Astrocyte of the cerebellum (primary cell): ENCODE measurements around the gene ZCCHC2.

Experiments
- DNase-seq: peaks from one replicate; pipeline ENCODE4 v3.0.0-alpha.2; 2011; ENCODE audit warnings: low read depth
- H3K4me3 ChIP-seq: 2 replicates; pipeline ENCODE4 v1.5.1; 2011; ENCODE audit warnings: mild to moderate bottlenecking, low read depth, low read length, moderate library complexity
- in situ Hi-C: cut with HindIII; loops from 2 replicates; pipeline ENCODE4 v1.10.0; 2017; ENCODE audit warnings: low sequenced_read_pairs
- TF ChIP-seq, protein P1 (sequence below): IDR thresholded peaks from 2 replicates; pipeline ENCODE4 v1.5.1; 2012; ENCODE audit warnings: low read length, low read depth, moderate library complexity, mild to moderate bottlenecking; ENCODE audit errors: missing control alignments

Gene ZCCHC2

DNA sequence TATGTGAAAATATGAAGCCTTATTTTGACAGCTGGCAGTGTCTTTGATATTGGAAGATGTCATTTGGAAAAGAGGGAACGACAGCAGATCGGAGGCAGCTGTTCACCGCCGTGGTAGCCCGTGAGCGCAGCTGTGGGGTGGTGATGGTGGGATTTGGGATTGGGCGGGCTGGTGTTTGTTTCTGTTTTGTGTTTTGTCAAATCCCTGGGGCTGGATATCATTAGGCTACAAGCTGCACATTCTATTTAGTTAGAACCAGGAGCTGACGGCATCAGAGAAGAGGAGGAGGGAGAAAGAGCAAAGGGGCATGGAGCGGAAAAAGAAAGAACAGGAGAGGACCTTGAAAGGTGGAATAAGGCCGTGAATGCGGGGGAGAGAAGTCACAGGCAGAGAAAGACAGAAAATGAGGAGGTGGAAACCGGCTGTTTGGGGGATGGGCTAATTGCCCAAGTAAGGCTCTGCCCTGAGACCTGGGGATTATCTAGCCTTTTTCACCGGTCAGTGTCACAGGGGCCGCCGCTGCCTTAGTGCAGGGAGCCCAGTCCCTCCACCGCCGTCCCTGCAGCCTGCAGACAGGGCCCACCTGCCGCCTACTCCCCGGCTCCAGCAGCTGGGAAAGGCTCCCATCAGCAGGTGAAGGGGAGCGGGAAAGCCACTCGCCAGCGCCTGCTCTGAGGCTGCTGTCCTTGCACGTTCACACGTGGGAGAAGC is 88.0 kb downstream of the ZCCHC2 start:
- no peak overlapping the region for H3K4me3 ChIP-seq

DNA sequence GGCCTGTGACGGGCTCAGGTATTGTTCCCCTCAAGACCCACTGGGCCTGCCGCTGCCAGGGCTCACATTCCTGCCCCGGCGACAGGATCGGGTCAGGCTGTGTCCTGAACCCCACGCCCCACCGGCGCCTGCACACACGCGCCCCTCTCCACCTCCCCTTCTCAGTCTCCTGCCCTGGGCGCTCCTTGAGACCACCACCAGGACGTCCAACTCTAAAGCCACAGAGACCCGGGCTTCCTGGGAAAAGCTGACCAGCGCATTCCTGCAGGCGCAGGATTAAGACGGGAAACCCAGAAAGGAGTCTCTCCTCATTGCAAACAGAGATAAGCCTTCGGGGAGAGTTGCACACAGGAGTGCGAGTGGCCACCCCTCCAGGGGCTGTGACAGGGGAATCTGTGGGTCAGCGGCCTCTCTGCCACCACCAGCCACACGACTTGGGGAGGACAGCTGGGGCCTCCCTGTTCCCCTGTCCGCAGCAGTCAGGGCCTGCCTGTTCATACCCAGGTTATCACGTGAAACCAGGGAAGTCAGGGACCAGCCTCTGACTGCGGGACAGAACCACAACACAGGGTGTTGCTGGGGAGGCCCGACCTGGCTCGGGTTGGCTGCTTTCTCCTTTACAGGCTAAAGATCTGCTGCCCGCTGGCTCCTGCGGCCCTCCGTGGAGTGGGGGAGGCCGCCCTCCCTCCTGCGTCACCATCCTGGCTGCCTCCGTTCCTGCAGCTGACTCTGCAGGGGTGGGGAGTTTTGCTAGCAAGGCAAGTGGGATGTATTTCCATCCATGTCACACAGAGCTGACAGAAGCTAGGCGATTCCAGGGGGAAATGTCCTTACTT is 88.8 kb downstream of the ZCCHC2 start:
- H3K4me3 ChIP-seq = no peak overlapping the region
- TF ChIP-seq, protein P1, sequence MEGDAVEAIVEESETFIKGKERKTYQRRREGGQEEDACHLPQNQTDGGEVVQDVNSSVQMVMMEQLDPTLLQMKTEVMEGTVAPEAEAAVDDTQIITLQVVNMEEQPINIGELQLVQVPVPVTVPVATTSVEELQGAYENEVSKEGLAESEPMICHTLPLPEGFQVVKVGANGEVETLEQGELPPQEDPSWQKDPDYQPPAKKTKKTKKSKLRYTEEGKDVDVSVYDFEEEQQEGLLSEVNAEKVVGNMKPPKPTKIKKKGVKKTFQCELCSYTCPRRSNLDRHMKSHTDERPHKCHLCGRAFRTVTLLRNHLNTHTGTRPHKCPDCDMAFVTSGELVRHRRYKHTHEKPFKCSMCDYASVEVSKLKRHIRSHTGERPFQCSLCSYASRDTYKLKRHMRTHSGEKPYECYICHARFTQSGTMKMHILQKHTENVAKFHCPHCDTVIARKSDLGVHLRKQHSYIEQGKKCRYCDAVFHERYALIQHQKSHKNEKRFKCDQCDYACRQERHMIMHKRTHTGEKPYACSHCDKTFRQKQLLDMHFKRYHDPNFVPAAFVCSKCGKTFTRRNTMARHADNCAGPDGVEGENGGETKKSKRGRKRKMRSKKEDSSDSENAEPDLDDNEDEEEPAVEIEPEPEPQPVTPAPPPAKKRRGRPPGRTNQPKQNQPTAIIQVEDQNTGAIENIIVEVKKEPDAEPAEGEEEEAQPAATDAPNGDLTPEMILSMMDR = no peak
- no peak for DNase-seq
- in situ Hi-C loops = no loop called here

More for the DNA sequence above, 88.0 kb downstream of the ZCCHC2 start:
- TF ChIP-seq, protein P1 = no peak
- DNase-seq = no peak
- in situ Hi-C loops = no loop called here

DNA sequence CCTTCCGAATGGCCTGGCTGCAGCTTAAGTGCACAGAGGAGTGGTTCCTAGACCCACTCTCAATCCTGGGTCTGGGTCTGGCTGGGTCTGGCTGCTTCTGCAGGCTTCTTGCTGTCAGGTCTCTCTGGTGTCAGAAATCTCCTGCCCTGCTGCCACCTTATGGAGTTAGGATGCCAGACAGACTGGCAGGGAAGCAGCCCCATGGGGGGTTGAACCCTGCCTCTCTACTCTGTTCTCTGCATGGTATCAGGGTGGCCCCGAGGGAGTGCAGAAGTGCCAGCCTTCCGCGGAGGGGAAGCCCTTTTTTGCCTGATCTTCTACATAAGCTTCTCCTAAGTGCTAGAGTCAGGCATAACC is 89.4 kb downstream of the ZCCHC2 start:
- DNase-seq = no peak
- TF ChIP-seq, protein P1 = no peak
- in situ Hi-C loops = no loop called here
- no peak overlapping the region for H3K4me3 ChIP-seq

DNA sequence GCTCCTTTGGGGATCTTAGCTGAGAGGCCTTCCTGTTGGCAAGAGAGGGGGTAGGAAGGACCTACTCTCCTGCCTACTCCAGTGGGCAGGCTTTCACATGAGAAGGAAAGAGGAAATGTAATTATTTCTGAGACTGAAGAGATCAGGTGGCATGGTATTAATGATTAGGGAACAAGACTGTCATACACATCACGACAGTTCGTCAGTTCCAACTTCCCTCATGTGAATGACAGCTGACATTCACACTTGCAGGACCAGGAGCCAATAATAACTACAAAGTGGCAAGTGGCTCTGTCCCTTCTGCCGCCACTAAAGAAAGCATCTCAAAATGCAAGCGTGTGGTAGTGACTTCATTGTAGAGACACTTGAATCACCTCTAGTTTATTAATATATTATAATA is 90.0 kb downstream of the ZCCHC2 start:
- DNase-seq = no peak
- H3K4me3 ChIP-seq = no peak overlapping the region
- in situ Hi-C loops = no loop called here
- TF ChIP-seq, protein P1 = no peak

DNA sequence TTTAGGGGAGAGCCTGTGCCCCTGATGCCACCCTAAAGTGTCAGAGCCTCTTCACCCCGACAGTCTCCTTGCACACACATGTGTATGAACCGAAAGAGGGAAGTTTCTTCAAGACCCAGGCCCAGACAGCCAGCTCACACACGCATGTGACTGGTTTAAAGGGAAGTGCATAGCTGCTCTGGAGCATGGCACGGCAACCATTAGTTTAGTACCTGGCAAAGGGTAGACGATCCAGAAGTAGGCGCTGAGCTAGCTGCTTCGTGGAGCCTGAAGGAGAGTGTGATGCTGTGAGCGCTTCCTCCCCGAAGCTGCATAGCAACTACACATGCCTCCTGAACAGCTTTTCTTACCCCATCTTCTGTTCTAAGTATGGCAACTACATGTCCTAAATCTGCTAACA is 91.7 kb downstream of the ZCCHC2 start:
- TF ChIP-seq, protein P1 = no peak
- no peak overlapping the region for H3K4me3 ChIP-seq
- DNase-seq = no peak
- in situ Hi-C loops = no loop called here

DNA sequence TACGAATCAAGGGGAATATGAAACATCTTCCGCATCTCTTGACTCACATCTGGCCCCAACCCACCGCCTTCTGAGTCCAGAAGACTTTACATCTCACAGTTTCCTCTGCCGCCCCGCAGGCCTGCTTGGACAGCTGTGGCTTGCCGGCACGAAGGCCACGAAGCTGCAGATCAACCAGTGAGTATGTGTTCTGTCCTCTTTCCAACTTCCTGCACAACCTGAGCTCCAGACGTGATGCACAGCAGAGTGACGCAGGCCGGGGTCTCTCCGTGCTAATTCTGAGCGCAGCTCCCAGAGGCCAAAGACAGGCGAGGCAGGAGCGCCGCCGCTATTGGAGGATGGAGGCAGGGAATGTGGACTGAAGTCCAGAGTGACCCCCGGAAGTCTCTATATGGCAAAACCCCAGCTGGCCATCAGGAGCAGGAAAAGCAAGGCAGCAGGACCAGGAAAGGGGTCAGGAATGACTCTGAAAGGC is 93.5 kb downstream of the ZCCHC2 start:
- TF ChIP-seq, protein P1 = no peak
- in situ Hi-C loops = no loop called here
- H3K4me3 ChIP-seq = no peak overlapping the region
- DNase-seq = no peak
